PC-9 (cell line): Measurements from ENCODE around the gene MPZL1. TPM values are rescaled to one million over a fixed set of nuclear protein-coding genes. Genes with fewer than 3 reads are reported as not detected.

Experiments used
- BruUV-seq: library from RNA; stranded (reverse); fragments of 400-500 nt; replicated peaks from 2 replicates; lab custom pipeline; 2021; lab: Mats Ljungman, UMichigan
- CTCF ChIA-PET: fragments of 300-600 bp; sonication (Branson Sonifier 250); formaldehyde crosslinking; loops from one replicate; lab custom pipeline; 2022; ENCODE audit warnings: antibody characterized with exemption; lab: Charles Lee
- POLR2A ChIA-PET: fragments of 300-600 bp; sonication (Branson Sonifier 250); formaldehyde crosslinking; loops from one replicate; lab custom pipeline; 2022; ENCODE audit warnings: antibody characterized with exemption; ENCODE audit not compliant: unreplicated experiment; lab: Charles Lee
- DNase-seq, 2 experiments: peaks; one replicate each; pipeline versions ENCODE4 v3.0.0 to v3.0.0-alpha.2; 2015 to 2022; ENCODE audit warnings: mixed read lengths in 1 of 2
- H2AFZ ChIP-seq: fragments of 200-600 bp; sonication (generic); 2 replicates; pipeline ENCODE4 v1.8.1; 2017; ENCODE audit warnings: antibody characterized with exemption
- H3F3A ChIP-seq: fragments of 200-600 bp; sonication (generic); 2 replicates; pipeline ENCODE4 v1.8.1; 2017; ENCODE audit warnings: antibody characterized with exemption, mild to moderate bottlenecking, low read depth; ENCODE audit not compliant: insufficient read depth
- H3K27ac ChIP-seq: fragments of 200-600 bp; sonication (generic); 2 replicates; pipeline ENCODE4 v1.6.1; 2016; ENCODE audit warnings: mixed run types
- H3K27me3 ChIP-seq: fragments of 200-600 bp; sonication (generic); 2 replicates; pipeline ENCODE4 v1.6.1; 2016; ENCODE audit warnings: low read depth, mixed run types; ENCODE audit not compliant: insufficient read depth
- H3K36me3 ChIP-seq: fragments of 200-600 bp; sonication (generic); 2 replicates; pipeline ENCODE4 v1.6.1; 2016; ENCODE audit warnings: low read depth, mixed run types
- H3K4me1 ChIP-seq: fragments of 200-600 bp; sonication (generic); replicated peaks from 2 replicates; pipeline ENCODE4 v1.6.1; 2016; ENCODE audit warnings: mixed run types; ENCODE audit not compliant: insufficient read depth
- H3K4me2 ChIP-seq: fragments of 200-600 bp; sonication (generic); 2 replicates; pipeline ENCODE4 v1.6.1; 2017; ENCODE audit warnings: mixed run types
- H3K4me3 ChIP-seq: fragments of 200-600 bp; sonication (generic); 2 replicates; pipeline ENCODE4 v1.6.1; 2016; ENCODE audit warnings: mixed run types
- H3K79me2 ChIP-seq: fragments of 200-600 bp; sonication (generic); 2 replicates; pipeline ENCODE4 v1.6.1; 2017; ENCODE audit warnings: low read depth, mixed run types
- H3K9me2 ChIP-seq: fragments of 200-600 bp; sonication (generic); 2 replicates; pipeline ENCODE4 v1.8.1; 2017; ENCODE audit warnings: mild to moderate bottlenecking; ENCODE audit not compliant: insufficient read depth
- H3K9me3 ChIP-seq: fragments of 200-600 bp; sonication (generic); 2 replicates; pipeline ENCODE4 v1.8.1; 2016; ENCODE audit warnings: low read depth; ENCODE audit not compliant: insufficient read depth
- H4K20me1 ChIP-seq: fragments of 200-600 bp; sonication (generic); 2 replicates; pipeline ENCODE4 v1.8.1; 2017; ENCODE audit not compliant: insufficient read depth
- CTCF ChIP-seq: fragments of 200-600 bp; sonication (generic); conservative IDR thresholded peaks from 2 replicates; pipeline ENCODE4 v1.6.1; 2017; ENCODE audit warnings: mixed run types, antibody characterized with exemption, mild to moderate bottlenecking, moderate library complexity
- EZH2 ChIP-seq: fragments of 200-600 bp; sonication (generic); IDR thresholded peaks from 2 replicates; pipeline ENCODE4 v1.8.0; 2017; ENCODE audit warnings: antibody characterized with exemption, low read depth
- intact Hi-C: fragments of 100-400 bp; cut with micrococcal nuclease; formaldehyde crosslinking; loops from one replicate; pipeline ENCODE4 v1.10.0; 2022; ENCODE audit not compliant: unreplicated experiment
- total RNA-seq: library from RNA; stranded (reverse); gene quantifications from 2 replicates; pipeline ENCODE4 v1.2.3, GENCODE V29; 2021

The MPZL1 gene
- total RNA-seq, 1 experiment from 2014 or later, result 80.3 TPM

DNA sequence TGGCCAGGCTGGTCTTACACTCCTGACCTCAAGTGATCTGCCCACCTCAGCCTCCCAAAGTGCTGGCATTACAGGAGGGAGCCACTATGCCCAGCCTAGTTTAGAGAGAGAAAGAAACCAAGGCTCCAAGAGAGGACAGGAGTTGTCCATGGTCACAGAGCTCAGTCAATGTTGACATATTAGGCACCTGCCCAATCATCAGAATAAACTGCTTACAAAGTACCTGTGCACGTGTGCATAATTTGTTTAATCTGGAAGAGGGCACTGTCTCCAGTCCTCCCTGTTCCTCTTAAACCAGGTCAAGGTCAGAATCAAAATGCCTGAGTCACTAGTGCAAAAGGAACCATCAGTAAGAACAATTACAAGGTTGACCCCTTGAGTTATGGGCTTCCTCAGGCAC lies 20.3 kb upstream of the MPZL1 start:
- Histone ChIP-seq H2AFZ (no peak overlapping the region), H3K36me3 (no peaks in the 10 kb centered on the region), H3K4me1 (no peaks in the 10 kb centered on the region), H3K4me3 (no peak overlapping the region), H3K9me2 (no peaks in the 10 kb centered on the region), H3F3A (no peaks in the 10 kb centered on the region), H3K27ac (no peak overlapping the region), H3K79me2 (no peaks in the 10 kb centered on the region), H3K4me2 (no peak overlapping the region), H4K20me1 (no peaks in the 10 kb centered on the region), H3K9me3 (no peaks in the 10 kb centered on the region), H3K27me3 (peaks cover 14% of the 10 kb centered on the region)
- BruUV-seq, result no TSS peak
- intact Hi-C loops, result no loop called here
- POLR2A ChIA-PET, result no interaction called here
- CTCF ChIA-PET, result no interaction called here
- DNase-seq, result no peak
- TF ChIP-seq EZH2 (no peak), CTCF (no peak)

GRCh38 chr1:167703557-167703956 lies 18.2 kb upstream of the MPZL1 start:
- Histone ChIP-seq H2AFZ (no peak overlapping the region), H3K4me1 (no peaks in the 10 kb centered on the region), H3K27ac (no peak overlapping the region), H3F3A (no peaks in the 10 kb centered on the region), H3K79me2 (no peaks in the 10 kb centered on the region), H3K4me3 (no peak overlapping the region), H3K9me2 (no peaks in the 10 kb centered on the region), H3K4me2 (no peak overlapping the region), H3K36me3 (no peaks in the 10 kb centered on the region), H3K9me3 (no peaks in the 10 kb centered on the region), H4K20me1 (no peaks in the 10 kb centered on the region), H3K27me3 (peaks cover 14% of the 10 kb centered on the region)
- ChIA-PET CTCF (interaction anchor here (0.6 kb wide), 1 partner anchor 856 kb away, joined by 3 read pairs; no protein-coding TSS in a partner anchor), POLR2A (no interaction called here)
- TF ChIP-seq EZH2 (no peak), CTCF (no peak)
- BruUV-seq, result no TSS peak
- no peak for DNase-seq
- intact Hi-C loops, result no loop called here

GRCh38 chr1:167704715-167705114 lies 17.1 kb upstream of the MPZL1 start:
- no TSS peak for BruUV-seq
- no peak for DNase-seq
- Histone ChIP-seq H3K4me2 (no peak overlapping the region), H3K79me2 (no peaks in the 10 kb centered on the region), H3K4me3 (no peak overlapping the region), H3F3A (no peaks in the 10 kb centered on the region), H3K27ac (no peak overlapping the region), H3K9me2 (no peaks in the 10 kb centered on the region), H2AFZ (no peak overlapping the region), H3K36me3 (no peaks in the 10 kb centered on the region), H3K4me1 (no peaks in the 10 kb centered on the region), H3K27me3 (peaks cover 14% of the 10 kb centered on the region), H4K20me1 (no peaks in the 10 kb centered on the region), H3K9me3 (no peaks in the 10 kb centered on the region)
- intact Hi-C loops, result no loop called here
- no peak for TF ChIP-seq CTCF
- ChIA-PET POLR2A (interaction anchor here (0.6 to 0.7 kb wide), 2 partner anchors 9 to 600 kb away, joined by 3 to 4 read pairs; no protein-coding TSS in a partner anchor), CTCF (no interaction called here)
